HEK293 (cell line): ENCODE measurements around the gene MYOM3.

Experiments
- KLF1 ChIP-seq: fragments of 450-650 bp; formaldehyde crosslinking; IDR thresholded peaks from 2 replicates; pipeline ENCODE4 v1.5.1; 2016; ENCODE audit warnings: missing biosample characterization, missing genetic modification characterization
- PRDM1 ChIP-seq: fragments of 450-650 bp; formaldehyde crosslinking; IDR thresholded peaks from 2 replicates; pipeline ENCODE4; 2016; ENCODE audit warnings: missing biosample characterization, missing genetic modification characterization
- YY1 ChIP-seq: fragments of 450-650 bp; formaldehyde crosslinking; IDR thresholded peaks from 2 replicates; pipeline ENCODE4 v1.5.1; 2018; ENCODE audit warnings: missing biosample characterization, missing genetic modification characterization
- ZNF140 ChIP-seq: fragments of 450-650 bp; formaldehyde crosslinking; IDR thresholded peaks from 2 replicates; pipeline ENCODE4 v1.5.1; 2016; ENCODE audit warnings: missing biosample characterization, missing genetic modification characterization
- ZNF830 ChIP-seq: fragments of 450-650 bp; IDR thresholded peaks from 2 replicates; pipeline ENCODE4 v1.5.0; 2018; ENCODE audit warnings: missing biosample characterization, missing genetic modification characterization, low read depth, mild to moderate bottlenecking, moderate library complexity
- ZSCAN30 ChIP-seq: fragments of 450-650 bp; IDR thresholded peaks from 2 replicates; pipeline ENCODE4 v1.5.1; 2018; ENCODE audit warnings: missing biosample characterization, mild to moderate bottlenecking, missing genetic modification characterization, moderate library complexity
- TF ChIP-seq, protein P1 (sequence below): fragments of 450-650 bp; formaldehyde crosslinking; IDR thresholded peaks from 2 replicates; pipeline ENCODE4 v1.5.1; 2016; ENCODE audit warnings: missing biosample characterization, missing genetic modification characterization

GRCh38 chr1:24107462-24108138 is 4.3 kb downstream of the MYOM3 start:
- TF ChIP-seq KLF1 (tag by site-specific recombination) = no peak
- no peak for TF ChIP-seq YY1 (tag by site-specific recombination)
- no peak for TF ChIP-seq ZNF830 (tag by site-specific recombination)
- TF ChIP-seq PRDM1 (tag by site-specific recombination) = no peak
- no peak for TF ChIP-seq ZSCAN30
- TF ChIP-seq ZNF140 (tag by site-specific recombination) = no peak
- TF ChIP-seq, protein P1, sequence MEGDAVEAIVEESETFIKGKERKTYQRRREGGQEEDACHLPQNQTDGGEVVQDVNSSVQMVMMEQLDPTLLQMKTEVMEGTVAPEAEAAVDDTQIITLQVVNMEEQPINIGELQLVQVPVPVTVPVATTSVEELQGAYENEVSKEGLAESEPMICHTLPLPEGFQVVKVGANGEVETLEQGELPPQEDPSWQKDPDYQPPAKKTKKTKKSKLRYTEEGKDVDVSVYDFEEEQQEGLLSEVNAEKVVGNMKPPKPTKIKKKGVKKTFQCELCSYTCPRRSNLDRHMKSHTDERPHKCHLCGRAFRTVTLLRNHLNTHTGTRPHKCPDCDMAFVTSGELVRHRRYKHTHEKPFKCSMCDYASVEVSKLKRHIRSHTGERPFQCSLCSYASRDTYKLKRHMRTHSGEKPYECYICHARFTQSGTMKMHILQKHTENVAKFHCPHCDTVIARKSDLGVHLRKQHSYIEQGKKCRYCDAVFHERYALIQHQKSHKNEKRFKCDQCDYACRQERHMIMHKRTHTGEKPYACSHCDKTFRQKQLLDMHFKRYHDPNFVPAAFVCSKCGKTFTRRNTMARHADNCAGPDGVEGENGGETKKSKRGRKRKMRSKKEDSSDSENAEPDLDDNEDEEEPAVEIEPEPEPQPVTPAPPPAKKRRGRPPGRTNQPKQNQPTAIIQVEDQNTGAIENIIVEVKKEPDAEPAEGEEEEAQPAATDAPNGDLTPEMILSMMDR (tag by site-specific recombination) = no peak
